HG03066 (cell line): ENCODE results near the gene DNAJC27.

Experiments used
- ATAC-seq: cut with Tn5 transposase; IDR thresholded peaks from one replicate; pipeline ENCODE4 v1.9.1; 2021; ENCODE audit warnings: low read depth; ENCODE audit not compliant: unreplicated experiment

The DNAJC27 gene

GRCh38 chr2:24910245-24910644 lies 61.5 kb downstream of the DNAJC27 start:
- ATAC-seq, result no peak

- no peak for ATAC-seq
Observed at GRCh38 chr2:24909555-24910177, 62.1 kb downstream of the DNAJC27 start.

GRCh38 chr2:24908461-24908901 lies 63.3 kb downstream of the DNAJC27 start:
- ATAC-seq, result no peak

DNA sequence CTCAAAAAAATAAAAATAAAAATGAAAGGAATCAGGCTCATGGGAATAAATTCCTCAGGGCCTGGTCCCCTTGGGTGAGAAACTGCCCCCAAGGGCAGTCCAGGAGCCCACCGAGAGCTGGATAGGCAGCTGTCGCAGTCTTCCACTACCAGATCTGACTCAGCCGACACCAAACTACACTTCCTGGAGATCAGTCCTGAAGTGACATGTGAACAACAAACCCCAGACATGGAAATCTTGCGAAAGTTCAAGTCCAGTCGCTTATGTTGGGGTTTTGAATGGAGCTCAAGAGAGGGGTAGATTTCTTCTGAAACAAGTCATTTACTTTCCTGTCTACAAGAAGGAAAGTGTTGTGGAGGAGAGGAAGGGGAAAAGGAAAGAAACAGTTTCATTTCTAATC lies 64.6 kb downstream of the DNAJC27 start:
- ATAC-seq, result no peak

DNA sequence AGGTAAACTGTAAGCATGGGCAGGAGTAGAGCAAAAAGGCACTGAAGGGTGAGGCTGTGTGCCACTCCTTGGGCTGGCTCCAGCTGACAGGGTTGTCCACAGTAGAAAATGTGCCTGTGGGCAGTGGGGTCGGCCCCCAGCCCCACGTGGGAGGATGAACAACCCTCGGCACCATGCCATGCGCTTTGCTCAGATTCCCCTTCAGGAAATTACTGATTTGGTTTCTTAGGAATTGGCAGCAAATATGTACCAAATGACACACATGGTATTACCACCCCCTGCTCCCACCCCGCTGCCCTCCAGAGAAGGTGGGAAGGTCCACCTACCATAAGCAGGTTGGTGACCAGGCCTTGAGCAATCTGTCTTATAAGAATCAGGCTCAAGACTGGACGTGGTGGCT lies 65.3 kb downstream of the DNAJC27 start:
- no peak for ATAC-seq

DNA sequence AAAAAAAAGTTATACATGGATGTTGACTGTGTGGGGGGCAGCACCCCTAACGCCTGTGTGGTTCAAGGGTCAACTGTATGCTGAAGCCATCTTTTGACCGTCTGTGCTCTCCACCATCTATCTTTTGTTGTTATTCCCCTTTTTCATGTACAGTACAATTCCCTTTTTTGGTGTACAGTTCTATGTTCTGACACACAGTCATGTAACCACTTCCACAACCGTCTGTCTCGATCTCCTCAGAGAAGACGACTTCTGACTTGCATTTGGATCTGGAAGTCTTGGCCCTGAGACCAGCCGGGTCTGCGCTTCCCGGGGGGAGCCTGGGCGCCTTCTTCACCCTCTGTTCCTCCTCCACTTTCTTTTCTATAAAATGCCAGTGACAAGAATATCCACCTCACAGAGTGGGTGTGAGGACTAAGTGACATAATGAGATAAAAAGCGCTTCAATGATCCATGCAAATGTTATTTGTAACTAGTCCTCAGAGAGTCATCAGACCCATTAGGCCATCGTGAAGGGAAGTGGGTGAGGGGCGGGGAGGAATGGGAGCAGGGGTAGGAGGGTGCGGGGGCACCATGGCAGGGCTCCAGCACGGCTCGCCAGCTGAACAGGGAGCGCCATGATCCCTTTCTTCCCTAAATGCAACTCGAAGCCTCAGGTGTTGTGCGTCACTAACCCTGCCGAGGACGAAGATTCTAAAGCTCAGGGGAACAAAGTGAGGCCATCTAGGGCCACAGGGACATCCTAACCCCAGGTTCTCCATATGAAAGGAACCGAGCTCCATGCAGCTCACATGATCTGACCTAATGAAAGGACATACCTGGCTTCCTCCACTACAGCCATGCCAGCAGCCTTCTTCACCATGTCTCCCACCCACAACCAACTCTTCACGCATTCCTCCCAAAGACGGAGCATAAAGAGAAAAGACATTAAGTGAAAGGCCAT lies 68.3 kb downstream of the DNAJC27 start:
- no peak for ATAC-seq

- no peak for ATAC-seq
Observed at GRCh38 chr2:24899361-24899910, 72.3 kb downstream of the DNAJC27 start.

- no peak for ATAC-seq
Observed at GRCh38 chr2:24898122-24899109, 73.3 kb downstream of the DNAJC27 start.

GRCh38 chr2:24894750-24895149 lies 77.0 kb downstream of the DNAJC27 start:
- no peak for ATAC-seq

DNA sequence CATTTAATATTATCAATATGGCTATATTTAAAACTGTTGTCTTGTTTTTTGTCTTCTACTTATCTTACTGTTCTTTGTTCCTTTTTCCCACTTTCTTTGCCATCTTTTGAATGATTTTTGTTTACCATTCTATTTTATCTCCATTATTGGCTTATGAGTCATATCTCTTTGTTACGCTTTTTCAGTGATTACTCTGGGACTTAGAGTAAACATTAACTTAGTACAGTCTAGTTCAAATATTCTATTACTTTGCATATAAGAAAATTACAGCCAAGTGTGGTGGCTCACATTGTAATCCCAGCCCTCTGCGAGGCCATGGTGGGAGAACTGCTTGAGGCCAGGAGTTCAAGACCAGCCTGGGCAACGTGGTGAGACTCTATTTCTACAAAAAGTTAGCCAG lies 77.8 kb downstream of the DNAJC27 start:
- ATAC-seq, result no peak
